ENCODE results near the gene MIAT.
"Not testable (repeated sequence)": the region's sequence is repeated elsewhere in the genome, so short reads cannot be mapped to it uniquely, and the experiment has no call there.

MIAT gene

GRCh38 chr22:26656891-26657851, at the start of gene MIAT:
TSS of gene MIAT (plus strand) at chr22:26657588.
- no peak for FAIRE-seq

GRCh38 chr22:26608129-26608528, 49.3 kb upstream of the MIAT start:
- FAIRE-seq: no peak

- no peak for FAIRE-seq
These were observed 48.1 kb upstream of the MIAT start for GRCh38 chr22:26609287-26609686.

- FAIRE-seq: no peak
These were observed 47.1 kb upstream of the MIAT start for GRCh38 chr22:26610072-26610958.

- no peak for FAIRE-seq
These were observed 46.4 kb upstream of the MIAT start for GRCh38 chr22:26610996-26611395.

GRCh38 chr22:26612652-26613051, 44.7 kb upstream of the MIAT start:
- FAIRE-seq: no peak

- not testable (repeated sequence) for FAIRE-seq
These were observed 43.6 kb upstream of the MIAT start for GRCh38 chr22:26613753-26614152.

- no peak for FAIRE-seq
These were observed 43.1 kb upstream of the MIAT start for GRCh38 chr22:26614322-26614721.

GRCh38 chr22:26615149-26615548, 42.2 kb upstream of the MIAT start:
- no peak for FAIRE-seq

- FAIRE-seq: no peak
These were observed 41.5 kb upstream of the MIAT start for GRCh38 chr22:26615830-26616435.

- no peak for FAIRE-seq
These were observed 40.7 kb upstream of the MIAT start for GRCh38 chr22:26616650-26617049.

GRCh38 chr22:26617271-26618199, 39.9 kb upstream of the MIAT start, which contains the start of gene CRYBB1:
TSS of gene CRYBB1 (minus strand) at chr22:26618027. CDS start at chr22:26616319, 1,708 bp downstream.
- FAIRE-seq: no peak

- no peak for FAIRE-seq
These were observed 38.9 kb upstream of the MIAT start for GRCh38 chr22:26618455-26618854.

GRCh38 chr22:26619510-26619909, 37.9 kb upstream of the MIAT start:
- FAIRE-seq: no peak

- no peak for FAIRE-seq
These were observed 37.2 kb upstream of the MIAT start for GRCh38 chr22:26620197-26620596.

- no peak for FAIRE-seq
These were observed 35.7 kb upstream of the MIAT start, which contains the start of gene CRYBA4 for GRCh38 chr22:26621663-26622062. TSS of gene CRYBA4 (plus strand) at chr22:26621963. CDS start at chr22:26622597, 634 bp downstream.

GRCh38 chr22:26623984-26624383, 33.4 kb upstream of the MIAT start:
- no peak for FAIRE-seq

GRCh38 chr22:26624803-26625202, 32.6 kb upstream of the MIAT start:
- FAIRE-seq: no peak

GRCh38 chr22:26629988-26630761, 27.2 kb upstream of the MIAT start:
- FAIRE-seq: no peak

GRCh38 chr22:26631282-26631681, 26.1 kb upstream of the MIAT start:
- no peak for FAIRE-seq

Data from G401.6 (cell line).